Panc1 (cell line): Measurements from ENCODE around the gene FTO. TPM values are rescaled to one million over a fixed set of nuclear protein-coding genes. Genes with fewer than 3 reads are reported as not detected.

Experiments used
- ATAC-seq: fragments of 200-7000 bp; cut with Tn5 transposase; 2 replicates; pipeline ENCODE4 v1.9.1; 2020; ENCODE audit warnings: mild to moderate bottlenecking, moderate library complexity
- BruUV-seq: library from RNA; stranded (reverse); fragments of 400-500 nt; replicated peaks from 2 replicates; lab custom pipeline; 2021; lab: Mats Ljungman, UMichigan
- CTCF ChIA-PET: fragments of 300-600 bp; sonication (Branson Sonifier 250); formaldehyde crosslinking; loops from one replicate; lab custom pipeline; 2022; ENCODE audit warnings: antibody characterized with exemption; lab: Charles Lee
- POLR2A ChIA-PET: fragments of 300-600 bp; sonication (Branson Sonifier 250); formaldehyde crosslinking; loops from one replicate; lab custom pipeline; 2022; ENCODE audit warnings: antibody characterized with exemption; lab: Charles Lee
- DNase-seq: peaks from one replicate; pipeline ENCODE4 v3.0.0-alpha.2; 2010; ENCODE audit warnings: low read depth, low spot score
- H3K27ac ChIP-seq: 2 replicates; pipeline ENCODE4 v1.5.1; 2011; ENCODE audit warnings: mild to moderate bottlenecking, low read length, inconsistent platforms
- H3K27me3 ChIP-seq: fragments of 200-500 bp; sonication (Bioruptor generic); 2 replicates; pipeline ENCODE4 v1.6.0; 2014; ENCODE audit warnings: low read length, inconsistent platforms; ENCODE audit not compliant: control insufficient read depth, insufficient read depth
- H3K36me3 ChIP-seq: fragments of 200-500 bp; sonication (Bioruptor generic); 2 replicates; pipeline ENCODE4 v1.5.1; 2014; ENCODE audit warnings: inconsistent platforms, mild to moderate bottlenecking, low read length, moderate library complexity; ENCODE audit not compliant: control insufficient read depth, insufficient read depth
- H3K4me1 ChIP-seq: 2 replicates; pipeline ENCODE4 v1.5.1; 2011; ENCODE audit warnings: inconsistent platforms, mild to moderate bottlenecking, low read length, moderate library complexity; ENCODE audit not compliant: control insufficient read depth, insufficient read depth
- H3K4me3 ChIP-seq, 2 experiments: 2 replicates each; pipeline ENCODE4 v1.5.1; 2011 to 2012; ENCODE audit warnings: low read depth in 2 of 2, low read length in 2 of 2, mild to moderate bottlenecking in 2 of 2, inconsistent platforms in 1 of 2, moderate library complexity in 1 of 2
- H3K9me3 ChIP-seq: fragments of 200-500 bp; sonication (Bioruptor generic); 2 replicates; pipeline ENCODE4 v1.5.1; 2014; ENCODE audit warnings: low read depth, mild to moderate bottlenecking, inconsistent platforms, low read length, moderate library complexity; ENCODE audit not compliant: control insufficient read depth, insufficient read depth
- POLR2AphosphoS5 ChIP-seq: IDR thresholded peaks from 2 replicates; pipeline ENCODE4 v1.6.1; 2012; ENCODE audit warnings: mild to moderate bottlenecking, low read depth, low read length, moderate library complexity
- REST ChIP-seq, 2 experiments: IDR thresholded peaks; 2 replicates each; pipeline ENCODE4 v1.6.1; 2011 to 2012; ENCODE audit warnings: low read depth in 2 of 2, control low read depth in 1 of 2, low read length in 1 of 2, mild to moderate bottlenecking in 1 of 2, moderate library complexity in 1 of 2; ENCODE audit not compliant: insufficient read depth in 1 of 2
- SIN3A ChIP-seq: IDR thresholded peaks from 2 replicates; pipeline ENCODE4 v1.6.1; 2012; ENCODE audit warnings: low read depth, mild to moderate bottlenecking, low read length, moderate library complexity, borderline replicate concordance; ENCODE audit not compliant: insufficient read depth
- TCF7L2 ChIP-seq: IDR thresholded peaks from 2 replicates; pipeline ENCODE4 v1.6.1; 2011; ENCODE audit warnings: mild to moderate bottlenecking, low read depth, low read length, inconsistent platforms
- in situ Hi-C: cut with HindIII; loops from 2 replicates; pipeline ENCODE4 v1.10.0; 2016; ENCODE audit warnings: low sequenced_read_pairs, low pct_unique_long_range_greater_than_20kb
- intact Hi-C: fragments of 100-400 bp; cut with micrococcal nuclease; formaldehyde crosslinking; loops from one replicate; pipeline ENCODE4 v1.10.0; 2022; ENCODE audit not compliant: unreplicated experiment
- total RNA-seq: library from RNA; stranded (reverse); gene quantifications from one replicate; pipeline ENCODE4 v1.2.1, GENCODE V29; 2021; ENCODE audit not compliant: unreplicated experiment
- TF ChIP-seq, protein P1 (sequence below): fragments of 450-650 bp; IDR thresholded peaks from 2 replicates; pipeline ENCODE4 v1.5.1; 2017; ENCODE audit warnings: mild to moderate bottlenecking

FTO gene
- total RNA-seq, 1 experiment from 2014 or later = 38.2 TPM

DNA sequence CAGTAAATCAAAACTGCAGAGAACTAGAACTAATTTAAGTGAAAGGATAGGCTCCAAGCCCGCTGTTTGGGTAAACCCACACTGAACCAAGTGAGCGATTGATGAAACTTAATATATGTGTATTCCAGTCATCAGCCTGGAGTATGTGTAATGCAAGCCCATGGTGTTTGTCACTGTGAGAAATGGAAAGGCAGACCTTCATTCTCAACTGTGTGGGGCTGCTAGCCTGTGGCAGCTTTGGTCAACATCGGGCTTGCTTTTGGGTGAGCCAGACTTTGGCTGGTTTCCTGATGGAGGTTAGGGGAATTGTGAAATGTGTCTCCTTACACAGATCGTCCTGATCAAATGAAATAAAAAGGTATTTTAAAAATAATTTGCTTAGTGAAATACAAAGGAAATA, 302.7 kb downstream of the FTO start:
- ATAC-seq (no peak), DNase-seq (no peak)
- ChIA-PET CTCF (no interaction called here), POLR2A (no interaction called here)
- Histone ChIP-seq H3K27me3 (no peaks in the 10 kb centered on the region), H3K4me3 (no peak overlapping the region), H3K9me3 (no peaks in the 10 kb centered on the region), H3K4me1 (no peaks in the 10 kb centered on the region), H3K27ac (no peak overlapping the region), H3K36me3 (no peaks in the 10 kb centered on the region)
- in situ Hi-C loops = no loop called here
- no TSS peak for BruUV-seq
- intact Hi-C loops = no loop called here
- TF ChIP-seq POLR2AphosphoS5 = no peak
- TF ChIP-seq, protein P1, sequence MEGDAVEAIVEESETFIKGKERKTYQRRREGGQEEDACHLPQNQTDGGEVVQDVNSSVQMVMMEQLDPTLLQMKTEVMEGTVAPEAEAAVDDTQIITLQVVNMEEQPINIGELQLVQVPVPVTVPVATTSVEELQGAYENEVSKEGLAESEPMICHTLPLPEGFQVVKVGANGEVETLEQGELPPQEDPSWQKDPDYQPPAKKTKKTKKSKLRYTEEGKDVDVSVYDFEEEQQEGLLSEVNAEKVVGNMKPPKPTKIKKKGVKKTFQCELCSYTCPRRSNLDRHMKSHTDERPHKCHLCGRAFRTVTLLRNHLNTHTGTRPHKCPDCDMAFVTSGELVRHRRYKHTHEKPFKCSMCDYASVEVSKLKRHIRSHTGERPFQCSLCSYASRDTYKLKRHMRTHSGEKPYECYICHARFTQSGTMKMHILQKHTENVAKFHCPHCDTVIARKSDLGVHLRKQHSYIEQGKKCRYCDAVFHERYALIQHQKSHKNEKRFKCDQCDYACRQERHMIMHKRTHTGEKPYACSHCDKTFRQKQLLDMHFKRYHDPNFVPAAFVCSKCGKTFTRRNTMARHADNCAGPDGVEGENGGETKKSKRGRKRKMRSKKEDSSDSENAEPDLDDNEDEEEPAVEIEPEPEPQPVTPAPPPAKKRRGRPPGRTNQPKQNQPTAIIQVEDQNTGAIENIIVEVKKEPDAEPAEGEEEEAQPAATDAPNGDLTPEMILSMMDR = no peak
- no peak for TF ChIP-seq REST (IDR thresholded peaks at IDR 0.05; ENCODE audit: insufficient read depth in 1 of 2, low read depth in 2 of 2, low read length in 1 of 2)
- TF ChIP-seq SIN3A = no peak
- no peak for TF ChIP-seq TCF7L2

DNA sequence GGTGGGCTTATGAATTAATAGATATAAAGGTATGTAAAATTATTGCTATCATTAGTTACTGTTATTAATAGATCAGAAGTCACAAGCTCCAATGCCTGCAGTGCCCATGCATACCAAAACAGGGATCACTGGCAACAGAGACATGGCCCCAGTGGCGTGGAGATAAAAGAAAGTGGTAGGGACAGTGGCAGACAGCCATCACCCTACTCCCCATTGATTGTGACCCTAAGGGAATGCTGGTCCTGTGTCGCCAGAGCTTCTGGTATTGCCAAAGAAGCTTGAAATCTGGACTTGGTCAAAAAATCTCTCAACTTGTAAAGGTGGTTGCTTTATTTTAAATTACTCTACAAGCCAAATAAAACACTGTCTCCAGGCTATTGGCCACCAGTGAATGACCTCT, 303.5 kb downstream of the FTO start:
- Histone ChIP-seq H3K36me3 (no peaks in the 10 kb centered on the region), H3K4me3 (no peak overlapping the region), H3K9me3 (no peaks in the 10 kb centered on the region), H3K27ac (no peak overlapping the region), H3K27me3 (no peaks in the 10 kb centered on the region), H3K4me1 (no peaks in the 10 kb centered on the region)
- ATAC-seq (no peak), DNase-seq (no peak)
- no TSS peak for BruUV-seq
- ChIA-PET CTCF (no interaction called here), POLR2A (no interaction called here)
- intact Hi-C loops = no loop called here
- TF ChIP-seq REST (IDR thresholded peaks at IDR 0.05; ENCODE audit: insufficient read depth in 1 of 2, low read depth in 2 of 2, low read length in 1 of 2) = no peak
- TF ChIP-seq POLR2AphosphoS5 = no peak
- TF ChIP-seq TCF7L2 = no peak
- TF ChIP-seq, protein P1 = no peak
- TF ChIP-seq SIN3A = no peak
- in situ Hi-C loops = no loop called here
